GF-D8 (cell line): ENCODE measurements around the gene NUP50.

Source experiments
- DNase-seq: peaks from one replicate; lab custom pipeline; 2025; lab: John Stamatoyannopoulos, UW

Gene NUP50

DNA sequence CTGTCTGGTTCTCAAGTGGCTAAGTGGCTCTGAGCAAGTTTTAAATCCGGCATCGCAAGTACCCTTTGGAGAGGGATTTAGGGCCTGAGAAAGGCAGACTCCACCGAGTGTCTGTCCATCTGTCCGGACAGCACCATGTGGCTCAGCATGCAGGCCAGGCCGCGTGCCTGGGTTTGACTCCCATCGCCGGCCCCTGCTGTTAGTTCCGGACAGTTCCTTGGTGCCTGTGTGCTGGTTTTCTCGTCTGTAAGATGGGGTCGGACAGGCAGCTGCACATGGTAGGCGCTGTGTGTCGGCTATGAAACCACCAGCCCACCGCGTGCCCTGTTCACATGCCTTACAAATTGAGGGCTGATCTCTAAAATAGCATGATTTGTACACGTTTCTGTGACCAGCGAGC lies 31.0 kb downstream of the NUP50 start:
- DNase-seq = no peak

DNA sequence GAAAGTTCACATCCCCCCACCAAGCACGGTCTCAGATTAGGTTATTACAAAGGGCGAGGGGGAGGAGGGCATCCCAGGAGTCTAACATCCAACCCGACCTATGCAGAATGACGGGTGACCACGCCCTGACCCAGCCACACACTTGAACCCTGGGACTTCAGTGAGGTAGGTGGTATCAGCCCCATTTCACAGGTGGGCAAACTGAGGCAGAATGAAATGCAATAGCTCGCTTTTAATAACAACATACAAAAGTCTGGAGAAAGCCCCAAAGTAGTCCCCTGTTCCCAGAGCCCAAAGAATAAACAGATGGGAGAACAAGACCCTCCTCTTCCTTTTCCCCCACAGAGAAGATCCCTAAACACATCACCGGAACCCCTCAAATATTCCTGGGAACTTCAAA lies 31.9 kb downstream of the NUP50 start:
- no peak for DNase-seq

DNA sequence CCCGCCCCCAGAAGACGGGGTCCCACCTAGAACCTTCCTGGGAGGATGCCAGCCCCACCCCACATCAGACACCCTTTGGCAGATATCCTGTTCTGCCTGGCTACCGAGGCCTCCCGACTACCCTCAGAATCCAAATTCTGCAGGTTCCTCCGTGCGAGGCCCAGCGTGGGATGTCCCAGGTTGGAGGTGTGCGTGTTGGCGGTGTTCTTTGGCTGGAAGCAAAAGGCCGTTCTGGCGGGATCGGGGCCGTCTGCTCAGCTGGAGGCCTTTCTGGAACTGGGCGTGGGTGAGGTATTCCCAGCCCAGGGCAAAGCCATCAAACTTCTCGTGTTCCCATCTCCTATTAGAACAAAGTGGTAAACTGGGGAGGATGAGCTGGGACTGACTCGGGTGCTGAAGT lies 32.6 kb downstream of the NUP50 start:
- no peak for DNase-seq

DNA sequence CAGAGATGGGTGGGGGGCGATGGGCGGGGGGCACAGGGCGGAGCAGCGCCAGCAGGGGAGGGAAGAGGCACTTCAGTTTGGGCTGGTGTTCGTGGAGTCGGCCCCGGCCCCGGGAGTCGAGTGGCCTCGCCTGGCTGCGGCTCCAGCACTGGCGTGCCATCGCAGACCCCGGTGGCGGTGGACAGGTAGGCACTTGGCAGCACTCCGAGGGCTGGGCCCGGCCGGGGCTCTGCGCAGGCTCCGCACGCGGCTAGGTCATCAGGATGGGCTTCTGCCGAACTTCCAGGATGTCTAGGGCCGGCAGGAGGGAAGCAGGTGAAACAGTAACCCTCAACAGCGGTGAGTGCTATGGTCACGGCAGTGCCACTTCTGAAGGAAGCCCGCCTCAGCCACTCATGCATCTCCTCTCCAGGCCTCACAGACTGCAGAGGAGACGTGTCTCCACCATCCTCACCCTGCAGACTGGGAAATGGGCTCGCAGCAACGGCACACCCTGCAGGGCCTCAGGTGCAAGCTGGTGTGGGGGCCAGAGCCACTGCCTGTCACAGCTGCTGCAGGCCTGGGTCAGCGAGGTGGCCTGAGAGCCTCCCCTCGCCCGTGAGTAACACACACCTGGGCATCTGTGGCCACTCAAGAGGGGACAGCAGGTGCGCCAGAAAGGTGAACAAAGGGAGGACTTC lies 33.3 kb downstream of the NUP50 start:
- no peak for DNase-seq

DNA sequence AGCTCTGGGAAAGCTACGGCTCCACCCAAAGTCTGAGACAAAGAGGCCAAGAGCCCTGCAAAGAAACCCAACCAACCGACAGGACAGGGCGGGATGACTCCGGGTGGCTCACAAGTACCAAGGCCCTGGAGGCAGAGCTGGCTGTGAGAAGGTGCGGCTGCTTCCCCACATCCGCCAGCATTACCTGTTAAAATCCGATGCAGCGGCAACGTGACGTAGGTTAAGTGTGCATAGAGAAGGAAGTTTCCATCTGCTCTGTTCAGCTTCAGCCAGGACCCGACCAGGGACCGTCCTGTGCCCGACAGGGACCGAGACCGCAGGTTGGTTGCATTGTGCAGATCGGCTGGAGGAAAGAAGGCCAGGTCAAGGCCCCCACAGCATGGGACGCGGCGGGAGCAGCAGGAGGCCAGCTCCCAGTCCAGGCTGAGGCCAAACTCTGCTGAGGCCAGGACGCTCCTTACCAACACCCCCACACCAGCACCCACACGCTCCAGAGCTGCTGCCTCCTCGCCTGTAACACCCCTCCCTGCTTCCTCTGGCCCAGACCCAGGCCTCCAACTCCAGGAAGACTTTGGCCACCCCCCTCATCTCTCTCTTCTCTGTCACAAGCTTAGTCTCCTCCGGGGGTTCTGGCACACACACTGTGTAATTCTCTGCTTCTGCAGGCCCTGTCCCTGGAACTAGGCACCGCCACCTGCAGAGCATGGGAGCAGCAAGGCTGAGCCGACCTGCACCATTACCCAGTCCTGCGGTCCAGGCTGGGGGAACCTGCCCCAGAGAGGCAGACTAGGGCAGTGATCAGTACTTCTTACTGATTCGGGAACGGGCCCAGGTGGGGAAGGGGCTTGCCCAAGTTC lies 34.1 kb downstream of the NUP50 start:
- no peak for DNase-seq

DNA sequence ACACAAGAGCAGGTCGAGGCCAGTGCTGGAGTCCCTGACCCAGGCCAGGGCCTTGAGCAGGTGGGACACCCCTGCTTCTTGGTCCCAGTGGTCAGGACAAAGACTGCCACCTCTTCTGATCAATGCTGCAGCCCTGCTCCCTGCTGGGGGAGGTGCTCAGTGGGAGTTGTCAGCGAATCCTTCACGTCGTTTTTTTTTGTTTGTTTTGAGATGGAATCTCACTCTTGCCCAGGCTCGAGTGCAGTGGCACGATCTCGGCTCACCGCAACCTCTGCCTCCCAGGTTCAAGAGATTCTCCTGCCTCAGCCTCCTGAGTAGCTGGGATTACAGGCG lies 34.7 kb downstream of the NUP50 start:
- no peak for DNase-seq

DNA sequence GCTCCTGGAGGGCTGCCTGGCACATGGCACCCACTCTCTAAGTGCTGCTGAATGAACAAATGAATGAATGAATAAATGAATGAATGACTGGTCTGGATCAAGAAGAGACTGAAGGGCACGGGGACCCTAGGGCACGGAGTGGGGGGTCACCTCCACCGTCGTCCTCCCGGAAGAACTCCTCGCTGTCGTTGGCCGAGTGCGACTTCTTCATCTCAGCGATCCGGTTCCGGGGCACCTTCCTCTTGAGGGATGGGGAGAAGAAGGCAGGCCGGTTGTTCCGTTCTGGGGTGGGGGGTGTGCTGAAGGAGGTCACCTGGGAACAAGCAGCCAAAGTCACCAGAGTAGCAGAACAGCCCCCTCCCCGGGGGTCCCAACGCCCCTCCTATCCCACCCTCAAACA lies 36.0 kb downstream of the NUP50 start:
- DNase-seq = no peak

DNA sequence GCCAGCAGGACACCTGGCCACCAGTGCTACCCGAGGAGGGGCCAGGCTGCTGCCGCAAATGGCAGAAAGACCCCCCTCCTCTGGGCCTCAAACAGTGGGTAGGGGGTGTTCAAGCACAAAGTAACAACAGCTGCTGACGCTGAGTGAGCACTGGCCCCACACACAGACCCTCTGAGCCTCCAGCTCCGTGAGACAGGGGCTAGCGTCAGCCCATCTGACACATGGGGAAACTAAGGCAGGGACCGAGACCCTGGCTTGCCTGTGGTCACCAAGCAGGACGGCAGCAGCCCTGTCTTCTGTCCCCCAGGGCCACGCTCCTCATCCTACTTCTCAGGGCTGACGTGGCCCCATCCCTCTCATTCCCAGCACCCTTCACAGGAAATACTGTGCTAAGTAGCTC lies 36.5 kb downstream of the NUP50 start:
- no peak for DNase-seq

DNA sequence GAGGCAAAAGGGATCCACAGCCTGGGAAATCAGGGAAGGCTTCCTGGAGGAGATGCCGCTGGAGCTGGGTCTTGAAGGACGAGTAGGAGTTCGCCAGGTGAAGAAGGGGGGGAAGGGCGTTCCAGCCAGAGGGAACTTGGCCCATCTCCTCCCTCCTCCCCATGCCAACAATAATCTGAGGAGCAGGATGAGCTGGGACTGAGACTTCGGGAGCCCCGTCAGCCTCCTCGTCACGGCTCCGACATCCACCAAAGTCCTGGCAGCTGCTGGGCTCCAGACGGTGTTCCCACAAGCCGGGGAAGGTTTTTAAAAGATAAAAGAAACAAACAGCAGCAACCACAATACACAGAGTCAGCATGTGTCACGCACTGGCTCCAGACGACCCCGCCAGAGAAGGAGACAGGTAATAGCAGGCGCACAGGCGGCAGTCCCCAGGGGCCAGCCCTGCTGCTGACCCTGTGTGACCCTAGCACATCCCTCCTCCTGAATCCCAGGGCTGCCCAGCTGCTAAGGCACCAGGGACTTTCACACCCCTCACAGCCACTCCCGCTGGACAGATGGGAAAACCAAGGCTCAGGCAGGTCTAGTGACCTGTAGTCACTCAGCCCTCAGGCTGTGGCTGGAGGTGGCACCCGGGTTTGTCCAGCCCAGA lies 37.3 kb downstream of the NUP50 start:
- DNase-seq = no peak

DNA sequence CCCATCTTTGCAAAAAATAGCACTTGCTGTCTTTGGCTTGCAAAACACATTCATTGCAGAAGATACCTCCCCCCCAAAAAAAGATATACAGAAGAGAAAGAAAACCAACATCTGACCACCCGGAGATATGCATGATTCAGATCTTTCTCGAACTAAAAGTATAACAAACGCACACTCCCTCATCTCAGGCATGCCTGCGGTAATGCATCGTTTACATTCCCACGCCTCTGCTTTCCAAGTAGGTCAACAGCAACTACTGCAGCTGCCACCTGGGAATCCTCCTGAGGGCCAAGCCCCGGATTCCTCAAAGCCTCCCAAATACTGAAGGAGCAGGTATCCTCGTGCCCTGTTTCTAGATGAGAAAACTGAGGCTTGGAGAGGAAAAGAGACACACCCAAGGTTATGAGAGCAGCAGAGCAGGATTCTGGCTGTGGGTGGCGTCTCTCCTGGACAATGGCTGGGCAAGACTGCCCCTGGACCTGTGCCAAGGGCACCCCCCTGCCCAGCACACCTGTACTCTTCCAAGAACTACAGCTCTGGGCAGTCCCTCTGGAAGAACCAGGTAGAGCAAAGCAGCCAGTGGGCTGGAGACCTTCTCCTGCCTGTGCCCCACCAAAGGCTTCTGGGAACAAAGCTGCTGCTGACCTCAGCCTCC lies 38.1 kb downstream of the NUP50 start:
- DNase-seq = no peak

DNA sequence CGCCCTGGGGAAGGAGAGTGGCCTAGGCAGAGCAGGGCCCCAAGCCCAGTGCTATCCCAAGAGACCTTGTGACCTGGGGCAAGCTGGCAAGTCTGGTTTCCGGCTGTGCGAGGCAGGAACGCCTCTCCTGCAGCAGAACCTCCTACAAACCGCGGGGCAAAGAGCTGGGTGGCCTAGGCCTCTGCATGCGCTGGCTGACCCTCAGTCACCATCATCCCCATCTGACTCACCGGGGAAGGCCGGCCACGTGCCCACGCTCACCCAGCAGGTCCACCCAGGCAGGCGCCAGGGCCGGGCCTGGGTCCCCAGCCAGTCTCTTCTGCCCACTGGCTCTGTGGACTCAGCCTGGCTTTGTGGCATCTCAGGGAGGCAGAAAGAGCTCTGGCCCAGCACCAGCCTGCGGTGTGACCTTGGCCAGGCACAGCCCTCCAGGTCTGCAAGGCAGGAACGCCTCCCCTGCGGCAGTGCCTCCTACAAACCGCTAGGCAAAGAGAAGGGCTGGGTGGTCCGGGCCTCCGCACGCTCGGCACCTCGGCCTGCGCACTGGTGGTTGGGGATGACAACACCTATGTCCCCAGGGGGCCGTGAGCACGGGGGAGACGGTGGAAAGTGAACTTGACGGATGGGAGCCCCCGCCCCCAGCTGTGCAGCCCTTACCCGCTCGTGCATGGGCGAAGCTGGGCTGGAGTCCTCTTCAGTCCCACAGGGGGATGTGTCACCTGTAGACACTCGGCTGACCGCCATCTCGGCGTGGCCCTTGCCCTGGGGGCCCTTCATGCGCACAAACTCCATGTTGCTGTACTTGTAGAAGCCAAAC lies 38.8 kb downstream of the NUP50 start:
- DNase-seq = peak; percentile 45

DNA sequence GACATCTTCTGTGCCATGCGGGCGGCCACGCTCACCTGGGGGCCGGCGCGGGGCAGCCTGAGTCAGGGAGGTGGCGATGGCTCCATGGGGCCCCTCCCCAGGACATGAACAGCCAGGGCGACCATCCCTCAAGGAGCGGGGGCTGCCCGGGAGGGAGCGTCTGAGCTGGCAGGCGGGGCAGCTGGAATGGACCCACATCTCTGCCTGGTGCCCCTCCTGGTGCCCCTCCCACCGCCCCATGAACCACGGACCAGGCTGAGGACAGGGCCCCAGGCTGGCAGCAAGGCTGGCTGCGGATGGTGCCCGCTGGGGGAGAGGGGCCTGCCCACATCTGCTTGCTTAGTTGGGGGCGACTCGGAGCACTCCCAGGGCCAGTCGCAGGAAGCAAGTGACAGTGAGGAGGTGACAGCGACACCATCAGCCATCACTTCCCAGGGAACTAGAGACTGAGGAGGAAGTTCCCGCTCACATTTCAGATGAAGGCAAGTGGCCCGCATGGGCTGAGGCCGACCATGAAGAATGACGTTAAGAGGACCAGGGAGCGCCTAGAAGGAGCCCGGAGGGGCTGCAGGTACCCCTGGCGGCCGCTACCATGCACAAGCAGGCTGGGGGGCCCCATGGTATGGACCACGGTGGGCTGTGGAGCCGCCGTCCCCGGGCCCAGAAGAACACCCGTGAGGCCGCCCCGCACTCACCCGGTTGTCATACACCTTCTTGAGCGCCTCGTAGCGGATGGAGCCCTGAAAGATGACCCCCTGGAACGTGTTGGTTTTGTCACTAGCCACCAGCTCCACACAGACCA lies 39.6 kb downstream of the NUP50 start:
- no peak for DNase-seq

DNA sequence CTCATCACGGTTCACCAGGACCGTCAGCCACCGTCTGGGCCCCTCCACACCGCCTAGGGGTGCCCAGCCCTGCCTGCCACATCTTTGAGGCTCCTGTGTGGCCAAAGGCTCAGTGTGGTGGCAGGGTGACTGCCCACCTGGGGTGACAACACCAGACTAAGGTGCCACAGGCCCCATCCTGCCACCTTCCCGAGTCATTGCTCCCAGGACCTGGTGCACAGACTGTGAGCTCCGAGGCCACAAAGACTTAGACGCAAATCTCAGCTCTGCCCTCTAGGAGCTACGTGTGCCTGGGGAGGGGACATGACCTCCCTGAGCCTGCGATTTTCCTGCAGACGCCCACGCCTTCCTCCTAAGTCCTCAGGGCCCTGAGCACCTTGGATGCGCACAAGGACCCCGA lies 40.5 kb downstream of the NUP50 start:
- no peak for DNase-seq

DNA sequence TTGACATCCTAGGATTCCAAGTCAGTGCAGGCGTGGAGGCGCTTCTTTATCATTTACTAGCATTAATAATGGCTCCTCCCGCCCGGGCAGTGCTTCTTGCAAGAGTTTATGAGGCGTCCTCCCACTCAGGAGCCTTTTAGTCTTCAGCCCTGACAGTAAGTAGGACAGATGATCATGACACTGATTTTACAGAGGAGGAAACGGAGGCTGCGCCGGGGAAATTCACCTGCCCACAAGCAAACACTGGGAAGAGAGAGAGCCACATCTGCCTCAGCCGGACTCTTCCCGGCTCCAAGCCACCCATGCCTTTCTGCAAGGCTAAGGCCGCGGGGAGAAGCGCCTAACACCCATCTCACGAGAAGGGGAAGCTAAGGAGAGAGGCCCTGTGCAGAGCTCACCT lies 41.1 kb downstream of the NUP50 start:
- DNase-seq = no peak

DNA sequence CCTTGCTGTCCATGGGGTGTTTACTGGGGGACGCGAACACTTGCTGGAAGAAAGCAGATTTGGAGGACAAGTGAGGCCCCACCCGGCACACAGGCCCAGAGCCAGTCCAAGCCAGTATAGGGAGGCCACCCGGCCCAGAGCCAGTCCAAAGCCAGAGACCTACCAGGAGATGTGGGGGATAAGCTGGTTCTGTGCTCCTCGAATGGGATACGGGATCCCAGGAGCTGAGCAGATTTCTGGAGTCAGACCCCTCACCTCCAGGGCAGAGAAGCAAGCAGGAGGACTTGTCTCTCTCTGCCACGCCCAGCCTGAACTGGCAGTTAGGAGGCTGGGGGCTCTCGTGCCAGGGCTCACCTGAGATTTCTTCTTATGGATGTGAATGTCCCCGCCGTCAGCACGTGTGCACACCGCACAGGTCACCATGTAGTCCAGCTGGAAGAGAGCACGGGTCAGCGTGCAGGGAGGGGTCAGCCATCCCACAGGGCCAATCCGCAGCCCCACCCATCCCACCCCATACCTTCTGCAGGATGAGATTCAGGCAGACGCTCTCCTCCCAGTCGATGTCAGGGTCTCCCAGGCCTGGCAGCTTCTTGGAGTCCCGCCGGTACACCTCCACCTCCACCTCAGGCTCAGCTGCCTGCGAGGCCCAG lies 41.7 kb downstream of the NUP50 start:
- no peak for DNase-seq

DNA sequence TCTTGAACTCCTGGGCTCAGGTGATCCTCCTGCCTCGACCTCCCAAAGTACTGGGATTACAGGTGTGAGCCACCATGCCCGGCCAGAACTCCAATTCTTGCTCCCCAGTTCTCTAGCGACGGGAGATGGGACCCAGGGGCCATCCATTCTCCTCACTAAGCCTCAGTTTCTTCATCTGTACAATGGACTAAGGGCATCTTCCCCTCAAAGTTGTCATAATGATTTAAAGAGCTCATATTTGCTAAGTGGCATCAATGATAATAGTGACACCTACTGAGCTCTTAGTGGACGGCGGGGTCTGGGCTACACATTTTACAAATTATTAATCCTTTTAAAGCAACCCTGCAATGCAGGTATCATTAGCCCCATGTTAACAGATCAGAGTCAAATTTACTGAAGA lies 42.5 kb downstream of the NUP50 start:
- no peak for DNase-seq

DNA sequence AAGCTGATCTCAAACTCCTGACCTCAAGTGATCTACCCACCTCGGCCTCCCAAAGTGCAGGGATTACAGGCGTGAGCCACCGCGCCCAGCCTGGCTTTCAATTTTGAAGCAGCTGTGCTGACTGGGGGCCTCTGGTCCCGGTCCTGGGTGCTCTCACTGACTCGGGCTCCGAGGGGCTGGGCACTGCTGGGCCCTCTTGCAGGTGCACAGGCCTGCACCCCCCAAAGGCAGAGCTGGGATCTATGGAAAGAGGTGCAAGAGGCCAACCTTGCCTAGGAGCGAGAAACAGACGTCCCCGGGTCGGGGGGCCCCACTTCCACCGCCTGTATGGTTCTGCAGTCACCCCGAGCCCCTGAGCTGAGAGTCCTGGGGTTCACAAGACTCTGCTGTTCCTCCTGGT lies 43.8 kb downstream of the NUP50 start:
- DNase-seq = no peak

DNA sequence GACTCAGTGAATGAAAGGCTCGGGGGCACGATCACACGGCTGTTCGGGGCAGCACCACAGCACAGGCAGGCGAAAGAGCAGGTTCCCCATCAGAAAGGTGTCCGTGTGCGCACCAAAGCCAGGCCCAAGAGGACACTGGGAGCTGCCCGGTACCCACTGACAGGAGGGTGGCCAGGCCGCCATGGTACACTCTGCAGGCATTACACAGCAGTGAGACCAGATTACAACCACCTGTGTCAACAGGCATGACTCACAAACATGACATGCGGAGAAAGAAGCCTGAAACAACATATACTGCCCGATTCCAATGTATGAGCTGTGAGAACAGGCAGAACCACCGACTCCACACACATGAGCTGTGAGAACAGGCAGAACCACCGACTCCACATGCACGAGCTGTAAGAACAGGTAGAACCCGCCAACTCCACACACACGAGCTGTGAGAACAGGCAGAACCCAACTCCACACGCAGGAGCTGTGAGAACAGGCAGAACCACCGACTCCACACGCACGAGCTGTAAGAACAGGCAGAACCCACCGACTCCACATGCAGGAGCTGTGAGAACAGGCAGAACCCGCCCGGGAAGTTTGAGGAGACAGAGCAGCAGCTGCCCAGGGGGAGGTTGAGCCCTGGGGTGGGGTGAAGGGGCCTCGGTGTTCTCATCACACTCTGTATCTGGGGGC lies 44.4 kb downstream of the NUP50 start:
- no peak for DNase-seq

DNA sequence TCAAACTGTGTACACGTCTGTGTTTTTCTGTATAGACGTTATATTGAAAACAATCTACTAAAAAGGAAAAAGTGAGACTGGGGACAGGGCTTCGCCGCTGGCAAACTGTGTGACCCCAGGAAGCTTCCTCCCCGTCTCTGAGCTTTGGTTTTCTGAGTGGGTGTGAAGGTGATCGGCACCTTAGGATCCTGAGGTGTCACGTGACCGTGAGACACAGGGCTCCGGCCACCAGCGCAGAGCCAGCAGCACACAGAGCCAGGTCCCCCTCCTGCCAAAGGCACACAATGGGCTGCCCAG lies 44.9 kb downstream of the NUP50 start:
- no peak for DNase-seq
